ENCODE measurements around the gene ATXN2L. TPM values are rescaled to one million over a fixed set of nuclear protein-coding genes. Genes with fewer than 3 reads are reported as not detected.

The ATXN2L gene
- total RNA-seq, 1 donor from 2014 or later: 169 TPM

GRCh38 chr16:28821874-28822519 is 802 bp upstream of the ATXN2L start:
- no peaks in the 10 kb centered on the region for H3K27me3 ChIP-seq
- H3K9me3 ChIP-seq: no peaks in the 10 kb centered on the region
- DNase-seq (ENCODE audit: low spot score in 2 of 2): no peak
- H3K36me3 ChIP-seq: peaks cover 15 to 18% of the 10 kb centered on the region in 2 donors
- peak overlapping the region; percentile 98 to 100 for H3K4me3 ChIP-seq
- intact Hi-C loops (cut with DNase I): loop anchor here (2.0 kb wide), 1 partner anchor 103 kb away; the partner anchor contains the start of gene RABEP2
- H3K27ac ChIP-seq: peak overlapping the region; percentile 99 to 100
- peaks cover 0 to 20% of the 10 kb centered on the region in 2 donors for H3K4me1 ChIP-seq
- TF ChIP-seq CTCF (IDR thresholded peaks at IDR 0.05): no peak

- Histone ChIP-seq H3K4me1 (peaks cover 0 to 20% of the 10 kb centered on the region in 2 donors), H3K27me3 (no peaks in the 10 kb centered on the region), H3K9me3 (no peaks in the 10 kb centered on the region), H3K36me3 (peaks cover 27 to 31% of the 10 kb centered on the region in 2 donors), H3K4me3 (peak overlapping the region; percentile 98 to 100), H3K27ac (peak overlapping the region; percentile 99 to 100)
- no peak for TF ChIP-seq CTCF (IDR thresholded peaks at IDR 0.05)
- intact Hi-C loops (cut with DNase I): loop anchor here (1.0 to 2.0 kb wide), 2 partner anchors 101 to 127 kb away; partner anchors contain the start of genes NFATC2IP and RABEP2
- DNase-seq (ENCODE audit: low spot score in 2 of 2): no peak
Measured at GRCh38 chr16:28823291-28823872, 583 bp downstream of the ATXN2L start.

GRCh38 chr16:28823873-28824716 is 1.3 kb downstream of the ATXN2L start:
- Histone ChIP-seq H3K27ac (peak overlapping the region; percentile 99 to 100), H3K4me3 (peak overlapping the region; percentile 98 to 100), H3K4me1 (peaks cover 0 to 20% of the 10 kb centered on the region in 2 donors), H3K9me3 (no peaks in the 10 kb centered on the region), H3K36me3 (peaks cover 33 to 39% of the 10 kb centered on the region in 2 donors), H3K27me3 (no peaks in the 10 kb centered on the region)
- TF ChIP-seq CTCF (IDR thresholded peaks at IDR 0.05): peak in 1 of 3 experiments; percentile 18
- intact Hi-C loops (cut with DNase I): loop anchor here (1.0 to 2.0 kb wide), 4 partner anchors 22 to 126 kb away; partner anchors contain the start of genes NFATC2IP, RABEP2, SH2B1 and TUFM
- DNase-seq (ENCODE audit: low spot score in 2 of 2): peak; percentile 88 to 98

- H3K36me3 ChIP-seq: peaks cover 38 to 44% of the 10 kb centered on the region in 2 donors
- TF ChIP-seq CTCF (IDR thresholded peaks at IDR 0.05): no peak
- peaks cover 0 to 20% of the 10 kb centered on the region in 2 donors for H3K4me1 ChIP-seq
- H3K4me3 ChIP-seq: peak overlapping the region; percentile 98 to 100
- no peaks in the 10 kb centered on the region for H3K27me3 ChIP-seq
- intact Hi-C loops (cut with DNase I): loop anchor here (1.0 kb wide), 2 partner anchors 22 to 39 kb away; partner anchors contain the start of genes SH2B1 and TUFM
- no peak for DNase-seq (ENCODE audit: low spot score in 2 of 2)
- peak overlapping the region; percentile 99 to 100 for H3K27ac ChIP-seq
- H3K9me3 ChIP-seq: no peaks in the 10 kb centered on the region
Measured at GRCh38 chr16:28824717-28824973, 1.8 kb downstream of the ATXN2L start.

GRCh38 chr16:28826141-28826540 is 3.3 kb downstream of the ATXN2L start:
- Histone ChIP-seq H3K4me1 (peaks cover 0 to 20% of the 10 kb centered on the region in 2 donors), H3K36me3 (peaks cover 53 to 59% of the 10 kb centered on the region in 2 donors), H3K9me3 (no peaks in the 10 kb centered on the region), H3K27me3 (no peaks in the 10 kb centered on the region), H3K27ac (no peak overlapping the region), H3K4me3 (no peak overlapping the region)
- TF ChIP-seq CTCF (IDR thresholded peaks at IDR 0.05): no peak
- DNase-seq (ENCODE audit: low spot score in 2 of 2): no peak
- intact Hi-C loops (cut with DNase I): no loop called here
